Measurements from ENCODE around the gene MRPL3.

MRPL3 gene

GRCh38 chr3:131546441-131546840 is 43.7 kb upstream of the MRPL3 start:
- ChIA-PET POLR2A (no interaction called here), CTCF (interaction anchor here (0.8 to 1.1 kb wide), 2 partner anchors 249 to 488 kb away, joined by 3 to 4 read pairs; partner anchors contain the start of gene CPNE4)
- TF ChIP-seq CTCF (IDR thresholded peaks at IDR 0.05; ENCODE audit: insufficient read depth, low read length, missing control alignments): no peak
- DNase-seq (ENCODE audit: low read depth, low spot score): no peak
- no peak overlapping the region for H3K4me3 ChIP-seq (ENCODE audit: low read depth, low read length)

GRCh38 chr3:131544557-131544956 is 41.8 kb upstream of the MRPL3 start:
- DNase-seq (ENCODE audit: low read depth, low spot score): no peak
- CTCF ChIA-PET: interaction anchor here (2.4 kb wide), 1 partner anchor 490 kb away, joined by 8 read pairs; the partner anchor contains the start of gene CPNE4
- no peak for TF ChIP-seq CTCF (IDR thresholded peaks at IDR 0.05; ENCODE audit: insufficient read depth, low read length, missing control alignments)
- H3K4me3 ChIP-seq (ENCODE audit: low read depth, low read length): no peak overlapping the region
- POLR2A ChIA-PET: no interaction called here

GRCh38 chr3:131543714-131544113 is 40.9 kb upstream of the MRPL3 start:
- TF ChIP-seq CTCF (IDR thresholded peaks at IDR 0.05; ENCODE audit: insufficient read depth, low read length, missing control alignments): no peak
- peak; percentile 41 for DNase-seq (ENCODE audit: low read depth, low spot score)
- no peak overlapping the region for H3K4me3 ChIP-seq (ENCODE audit: low read depth, low read length)
- CTCF ChIA-PET: interaction anchor here (1.1 to 2.4 kb wide), 5 partner anchors 11 to 491 kb away, joined by 3 to 9 read pairs (median 6); partner anchors contain the start of gene CPNE4
- POLR2A ChIA-PET: no interaction called here

GRCh38 chr3:131541288-131541687 is 38.5 kb upstream of the MRPL3 start:
- ChIA-PET POLR2A (no interaction called here), CTCF (no interaction called here)
- DNase-seq (ENCODE audit: low read depth, low spot score): no peak
- no peak overlapping the region for H3K4me3 ChIP-seq (ENCODE audit: low read depth, low read length)
- no peak for TF ChIP-seq CTCF (IDR thresholded peaks at IDR 0.05; ENCODE audit: insufficient read depth, low read length, missing control alignments)

- ChIA-PET POLR2A (no interaction called here), CTCF (interaction anchor here (1.4 to 1.6 kb wide), 2 partner anchors 14 to 254 kb away, joined by 4 to 5 read pairs; no protein-coding TSS in a partner anchor)
- DNase-seq (ENCODE audit: low read depth, low spot score): no peak
- no peak overlapping the region for H3K4me3 ChIP-seq (ENCODE audit: low read depth, low read length)
- no peak for TF ChIP-seq CTCF (IDR thresholded peaks at IDR 0.05; ENCODE audit: insufficient read depth, low read length, missing control alignments)
These were observed 38.0 kb upstream of the MRPL3 start for GRCh38 chr3:131540821-131541220.

GRCh38 chr3:131540143-131540542 is 37.4 kb upstream of the MRPL3 start:
- DNase-seq (ENCODE audit: low read depth, low spot score): peak; percentile 12
- no peak overlapping the region for H3K4me3 ChIP-seq (ENCODE audit: low read depth, low read length)
- ChIA-PET POLR2A (no interaction called here), CTCF (interaction anchor here (1.2 to 1.6 kb wide), 4 partner anchors 10 to 490 kb away, joined by 3 to 5 read pairs (median 4); no protein-coding TSS in a partner anchor)
- TF ChIP-seq CTCF (IDR thresholded peaks at IDR 0.05; ENCODE audit: insufficient read depth, low read length, missing control alignments): no peak
